SK-N-SH (cell line): Measurements from ENCODE around the gene POU4F1.

Experiments used
- CTCF ChIP-seq: fragments of 200-600 bp; sonication (generic); IDR thresholded peaks from 2 replicates; pipeline ENCODE4 v1.6.1; 2017; ENCODE audit warnings: antibody characterized with exemption, mild to moderate bottlenecking, moderate library complexity
- ELF1 ChIP-seq: IDR thresholded peaks from 2 replicates; pipeline ENCODE4 v1.4.0; 2012
- EP300 ChIP-seq, 2 experiments: IDR thresholded peaks; 2 replicates each; pipeline versions ENCODE4 v1.4.0 to v1.6.1; 2012; ENCODE audit warnings: borderline replicate concordance in 1 of 2, low read depth in 1 of 2, low read length in 1 of 2
- EZH2phosphoT487 ChIP-seq: fragments of 200-600 bp; sonication (generic); IDR thresholded peaks from 2 replicates; pipeline ENCODE4 v1.6.1; 2017; ENCODE audit warnings: low read depth, mixed run types, mild to moderate bottlenecking, antibody characterized with exemption, moderate library complexity, borderline replicate concordance
- JUND ChIP-seq: IDR thresholded peaks from 2 replicates; pipeline ENCODE4 v1.4.0; 2012
- NFIC ChIP-seq: IDR thresholded peaks from 2 replicates; pipeline ENCODE4 v1.4.0; 2012; ENCODE audit warnings: borderline replicate concordance
- NRF1 ChIP-seq: IDR thresholded peaks from 2 replicates; pipeline ENCODE4 v1.6.1; 2012; ENCODE audit warnings: low read depth, mild to moderate bottlenecking, low read length
- REST ChIP-seq: IDR thresholded peaks from 2 replicates; pipeline ENCODE4 v1.6.1; 2012; ENCODE audit warnings: mild to moderate bottlenecking, low read depth, low read length, moderate library complexity
- RFX5 ChIP-seq: IDR thresholded peaks from 2 replicates; pipeline ENCODE4 v1.6.1; 2012; ENCODE audit warnings: mild to moderate bottlenecking, improper control_type of control experiment, low read length
- RXRA ChIP-seq: IDR thresholded peaks from 2 replicates; pipeline ENCODE4 v1.4.0; 2012; ENCODE audit warnings: low read depth, mild to moderate bottlenecking, borderline replicate concordance
- SIN3A ChIP-seq: IDR thresholded peaks from 2 replicates; pipeline ENCODE4 v1.6.1; 2012; ENCODE audit warnings: low read depth, mild to moderate bottlenecking, low read length, moderate library complexity, borderline replicate concordance

GRCh38 chr13:78569029-78569428 is 34.3 kb downstream of the POU4F1 start:
- no peak for TF ChIP-seq EP300 (IDR thresholded peaks at IDR 0.05; ENCODE audit: borderline replicate concordance in 1 of 2, low read depth in 1 of 2, low read length in 1 of 2)
- TF ChIP-seq NRF1, result no peak
- TF ChIP-seq JUND, result no peak
- TF ChIP-seq EZH2phosphoT487, result no peak
- no peak for TF ChIP-seq RFX5
- TF ChIP-seq ELF1, result no peak
- TF ChIP-seq NFIC, result no peak
- TF ChIP-seq SIN3A, result no peak
- no peak for TF ChIP-seq CTCF
- TF ChIP-seq RXRA, result no peak
- no peak for TF ChIP-seq REST
